ENCODE data around the gene MALSU1.
A peak's percentile ranks its signal among the peaks of the same experiment; 100 is the strongest.

MALSU1 gene

DNA sequence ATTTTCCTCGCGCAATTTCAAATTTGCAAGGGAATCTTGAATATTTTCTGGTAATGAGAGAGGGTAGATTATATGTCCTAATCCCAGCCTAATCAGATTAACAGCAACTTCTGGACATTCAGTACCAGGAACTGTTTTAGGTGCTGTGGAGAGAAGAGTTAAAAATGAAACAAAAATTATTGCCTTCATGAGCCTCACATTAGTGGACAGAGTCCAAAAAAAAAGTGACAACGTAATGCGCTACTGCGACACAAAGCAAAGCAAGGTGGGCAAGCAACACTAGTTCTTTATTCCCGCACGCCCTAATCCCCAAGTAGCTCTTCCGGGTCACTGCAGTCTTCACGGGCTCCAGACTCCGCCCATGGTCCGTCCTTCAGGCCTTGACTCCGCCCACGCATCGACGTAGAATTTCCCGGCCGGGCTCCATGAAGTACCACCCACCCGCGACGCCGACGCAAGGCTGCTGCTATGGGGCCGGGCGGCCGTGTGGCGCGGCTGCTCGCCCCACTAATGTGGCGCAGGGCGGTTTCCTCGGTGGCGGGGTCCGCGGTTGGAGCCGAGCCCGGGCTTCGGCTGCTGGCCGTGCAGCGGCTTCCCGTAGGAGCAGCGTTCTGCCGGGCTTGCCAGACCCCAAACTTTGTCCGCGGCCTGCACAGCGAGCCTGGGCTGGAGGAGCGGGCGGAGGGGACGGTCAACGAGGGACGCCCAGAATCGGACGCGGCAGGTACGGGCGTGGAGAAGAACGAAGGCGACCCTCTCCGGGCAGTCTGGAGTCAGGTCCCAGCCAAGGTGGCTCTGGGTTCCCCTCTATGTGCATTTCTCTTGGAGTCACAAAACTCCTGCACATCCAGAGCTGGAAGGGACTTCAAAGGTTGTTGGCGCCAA is at the start of gene MALSU1:
MALSU1 (plus strand) TSS at position 455 of the 885 bp plus-strand sequence; CDS start at position 469, 14 bp downstream.
- DNase-seq, result peak; percentile 95

DNA sequence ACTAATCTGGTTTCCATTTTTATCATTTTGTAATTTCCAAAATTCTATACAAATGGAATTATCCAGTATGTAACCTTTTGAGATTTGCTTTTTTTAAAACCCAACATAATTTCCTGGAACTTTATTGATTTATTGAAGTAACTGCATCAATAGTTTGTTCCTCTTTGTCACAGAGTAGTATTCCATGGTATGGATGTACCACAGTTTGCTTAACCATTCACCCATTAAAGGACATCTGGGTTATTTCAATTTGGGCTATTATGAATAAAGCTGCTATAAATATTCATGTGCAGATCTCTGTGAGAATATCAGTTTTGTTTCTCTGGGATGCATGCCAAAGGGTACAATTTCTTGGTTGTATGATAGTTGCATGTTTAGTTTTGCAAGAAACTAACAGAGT is 49.7 kb upstream of the MALSU1 start:
- no peak for DNase-seq

DNA sequence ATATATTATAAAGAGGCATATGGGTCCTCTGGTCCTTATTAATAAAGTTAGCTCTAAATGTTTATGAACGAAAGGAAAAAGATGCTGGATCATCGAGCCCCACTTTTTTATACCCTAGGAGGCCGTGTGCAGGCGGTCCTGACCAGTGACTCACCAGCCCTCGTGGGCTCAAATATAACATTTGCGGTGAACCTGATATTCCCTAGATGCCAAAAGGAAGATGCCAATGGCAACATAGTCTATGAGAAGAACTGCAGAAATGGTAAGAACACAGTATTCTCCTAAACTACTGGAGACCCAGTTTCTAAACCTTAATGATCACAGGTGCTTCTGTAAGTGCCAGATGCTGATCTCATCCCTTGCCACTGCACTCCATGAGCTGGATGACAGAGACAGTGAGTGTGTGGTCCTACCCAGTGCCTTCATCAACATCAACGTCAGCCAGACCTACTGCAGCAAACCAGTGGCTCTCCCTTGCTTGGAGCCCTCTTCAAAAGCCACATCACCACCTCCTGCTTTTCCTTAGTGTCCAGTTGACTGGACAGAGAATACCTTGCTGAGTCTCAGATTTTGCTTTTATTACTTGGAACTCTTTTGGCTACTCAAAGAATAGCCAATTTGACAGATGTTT is 45.0 kb upstream of the MALSU1 start:
- no peak for DNase-seq

- no peak for DNase-seq
These were observed 42.4 kb upstream of the MALSU1 start for GRCh38 chr7:23256731-23257130.

DNA sequence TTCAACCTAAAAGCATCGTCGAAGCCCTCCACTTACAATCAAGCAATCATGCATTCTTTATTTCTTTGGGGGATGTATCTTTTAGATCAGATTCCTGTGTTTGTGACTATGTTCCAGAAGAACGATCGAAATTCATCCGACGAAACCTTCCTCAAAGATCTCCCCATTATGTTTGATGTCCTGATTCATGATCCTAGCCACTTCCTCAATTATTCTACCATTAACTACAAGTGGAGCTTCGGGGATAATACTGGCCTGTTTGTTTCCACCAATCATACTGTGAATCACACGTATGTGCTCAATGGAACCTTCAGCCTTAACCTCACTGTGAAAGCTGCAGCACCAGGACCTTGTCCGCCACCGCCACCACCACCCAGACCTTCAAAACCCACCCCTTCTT is 38.8 kb upstream of the MALSU1 start:
- DNase-seq, result no peak

DNA sequence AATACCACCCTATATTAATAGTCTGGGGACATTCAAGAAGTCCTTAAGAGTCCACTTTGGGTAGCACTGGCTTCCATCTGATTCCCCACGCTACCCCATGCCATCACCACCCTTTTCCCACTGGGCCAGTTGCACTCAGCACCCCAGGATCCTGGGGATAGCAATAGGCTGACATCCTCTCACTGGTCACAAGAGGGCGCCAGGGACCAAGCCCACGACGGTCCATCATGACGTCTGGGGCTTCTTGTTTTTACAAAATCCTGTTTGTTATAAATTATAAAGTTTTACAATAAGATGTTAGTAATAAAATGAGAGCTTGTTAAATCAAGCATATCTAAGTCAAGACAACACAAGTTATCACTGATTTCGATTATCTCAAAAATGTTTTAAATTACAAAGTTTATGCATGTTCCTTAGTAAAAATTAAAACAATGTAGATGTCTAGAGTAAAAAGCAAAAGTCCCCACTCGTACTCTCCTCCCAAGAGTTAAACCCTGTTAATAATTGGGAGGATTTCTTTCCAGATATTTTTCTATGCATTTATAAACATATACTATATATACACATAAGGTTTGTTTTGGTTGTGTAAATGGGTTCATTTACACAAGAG is 37.2 kb upstream of the MALSU1 start:
- DNase-seq, result no peak

DNA sequence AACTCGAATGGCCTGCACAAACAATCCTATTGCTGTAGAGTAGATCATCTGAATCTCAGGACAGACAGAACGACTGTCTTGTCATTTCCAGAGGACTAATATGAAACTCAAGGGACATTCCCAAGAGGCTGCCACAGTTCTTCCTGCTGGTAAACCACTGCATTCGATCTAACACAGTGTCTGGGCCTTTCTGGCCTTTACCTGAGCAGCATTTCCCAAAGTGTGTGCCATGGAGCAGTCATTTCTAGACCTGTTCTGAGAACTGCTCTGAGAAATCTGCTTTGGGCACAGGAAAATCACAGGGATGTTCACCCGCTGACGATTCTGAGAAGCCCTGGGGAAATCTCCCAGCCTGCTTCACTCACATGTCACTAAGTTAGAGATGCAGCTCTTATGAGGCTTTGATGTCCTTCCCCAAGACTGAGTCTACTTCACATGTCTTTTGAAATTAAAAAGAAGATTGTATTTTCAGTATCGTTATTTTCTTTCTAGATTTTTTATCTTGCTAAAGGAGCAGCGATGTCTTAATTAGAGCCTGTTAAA is 34.2 kb upstream of the MALSU1 start:
- DNase-seq, result no peak

DNA sequence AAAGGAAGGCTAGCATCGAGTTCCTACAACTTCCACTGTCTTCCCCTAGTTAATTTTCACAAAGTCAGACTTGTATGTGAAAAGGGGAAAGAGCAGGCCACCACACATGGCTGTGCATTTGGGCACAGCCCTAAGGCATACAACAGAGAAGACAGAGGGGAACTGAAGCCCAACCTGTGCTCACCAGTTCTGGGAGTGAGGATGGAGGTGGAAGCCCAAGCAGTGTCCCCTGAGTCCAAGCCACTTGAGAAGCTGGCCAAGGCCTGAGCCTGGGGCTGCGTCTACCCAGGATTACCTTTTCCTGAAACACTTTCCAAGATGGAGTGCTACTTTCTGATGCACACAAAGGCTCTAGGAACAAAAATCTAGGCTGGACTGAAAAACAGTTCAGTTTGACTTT is 32.2 kb upstream of the MALSU1 start:
- no peak for DNase-seq

DNA sequence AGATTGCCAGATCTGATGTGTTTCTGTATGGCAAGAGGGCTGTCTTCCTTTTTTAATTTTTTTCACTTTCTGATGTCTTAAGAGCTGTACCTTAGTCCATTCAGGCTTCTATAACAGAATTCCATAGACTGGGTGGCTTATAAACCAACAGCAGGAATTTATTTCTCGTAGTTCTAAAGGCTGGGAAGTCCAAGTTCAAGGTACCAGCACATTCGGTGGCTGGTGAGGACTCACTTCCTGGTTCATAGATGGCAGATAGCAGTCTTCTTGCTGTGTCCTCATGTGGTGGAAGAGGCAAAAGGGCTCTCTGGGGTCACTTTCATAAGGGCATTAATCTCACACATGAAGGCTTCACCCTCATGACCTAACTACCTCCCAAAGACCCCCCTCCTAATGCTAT is 31.8 kb upstream of the MALSU1 start:
- DNase-seq, result no peak

GRCh38 chr7:23268167-23268566 is 31.0 kb upstream of the MALSU1 start:
- DNase-seq, result no peak

DNA sequence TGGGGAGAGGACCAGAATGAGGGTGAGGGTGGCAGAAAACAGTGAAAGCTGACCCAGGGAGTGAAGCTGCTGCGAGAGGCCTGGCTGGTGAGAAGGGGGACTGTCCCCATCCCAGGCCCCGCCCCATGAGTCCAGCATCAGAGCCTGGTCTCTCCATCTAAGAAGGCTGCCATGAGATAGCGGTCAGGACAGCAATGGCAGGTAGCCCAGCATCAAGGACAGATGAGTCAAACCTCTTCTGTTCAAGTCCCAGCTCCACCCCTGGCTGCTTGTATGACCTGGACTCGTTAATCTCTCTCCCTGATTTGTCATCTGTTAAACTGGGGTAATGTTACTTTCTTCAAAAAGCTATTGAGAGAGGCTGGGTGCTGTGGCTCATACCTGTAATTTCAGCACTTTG is 30.4 kb upstream of the MALSU1 start:
- DNase-seq, result no peak

- DNase-seq, result no peak
These were observed 26.9 kb upstream of the MALSU1 start for GRCh38 chr7:23272275-23272674.

DNA sequence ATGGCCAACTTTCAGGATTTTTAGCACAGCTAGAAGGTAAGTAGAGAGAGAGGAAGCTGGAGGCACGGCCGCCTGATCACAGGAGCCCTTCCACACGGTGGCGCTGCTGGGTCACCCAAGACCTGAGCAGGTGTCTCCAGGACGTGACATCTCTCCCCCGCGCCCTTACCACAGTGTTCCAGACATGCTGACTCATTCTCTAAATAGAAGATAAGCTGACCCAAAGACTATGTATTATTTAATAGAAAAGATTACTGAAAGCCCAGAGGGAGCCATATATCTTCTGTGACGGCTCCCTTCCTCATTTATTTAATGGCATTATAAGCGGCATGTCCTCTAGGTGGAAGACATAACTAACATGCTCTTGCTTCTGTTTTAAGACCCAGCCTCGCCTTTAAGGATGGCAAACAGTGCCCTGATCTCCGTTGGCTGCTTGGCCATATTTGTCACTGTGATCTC is 26.0 kb upstream of the MALSU1 start:
- peak; percentile 88 for DNase-seq

DNA sequence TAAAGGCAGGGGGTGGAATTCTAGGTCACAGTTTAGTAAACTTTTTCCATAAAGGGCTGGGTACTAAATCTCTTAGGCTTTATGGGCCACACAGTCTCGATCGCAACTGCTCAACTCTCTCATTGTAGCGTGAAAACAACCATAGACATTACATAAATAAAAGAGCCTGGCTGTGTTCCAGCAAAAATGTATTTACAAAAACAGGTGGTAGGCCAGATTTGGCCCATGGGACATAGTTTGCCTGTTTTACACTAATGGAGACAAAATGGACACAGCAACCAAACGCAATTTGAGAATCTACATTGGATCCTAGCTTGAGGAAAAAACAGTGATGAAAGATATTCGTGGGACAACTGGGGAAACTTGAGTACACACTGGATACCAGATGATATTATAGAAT is 23.2 kb upstream of the MALSU1 start:
- DNase-seq, result no peak

DNA sequence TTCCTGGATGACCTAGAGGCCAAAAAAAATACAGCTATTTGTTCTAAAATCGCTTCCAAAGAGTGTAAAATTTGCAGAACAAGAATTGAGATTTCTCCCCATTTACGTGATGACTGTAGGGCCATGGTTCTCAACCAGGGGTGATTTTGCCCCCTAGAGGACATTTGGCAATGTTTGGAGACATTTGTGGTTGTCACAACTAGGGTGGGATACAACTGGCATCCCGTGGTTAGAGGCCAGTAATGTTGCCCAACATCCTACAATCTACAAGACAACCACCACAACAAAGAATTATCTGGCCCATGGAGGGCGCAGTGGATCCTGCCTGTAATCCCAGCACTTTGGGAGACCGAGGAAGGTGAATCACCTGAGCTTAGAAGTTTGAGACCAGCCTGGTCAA is 22.8 kb upstream of the MALSU1 start:
- DNase-seq, result no peak

DNA sequence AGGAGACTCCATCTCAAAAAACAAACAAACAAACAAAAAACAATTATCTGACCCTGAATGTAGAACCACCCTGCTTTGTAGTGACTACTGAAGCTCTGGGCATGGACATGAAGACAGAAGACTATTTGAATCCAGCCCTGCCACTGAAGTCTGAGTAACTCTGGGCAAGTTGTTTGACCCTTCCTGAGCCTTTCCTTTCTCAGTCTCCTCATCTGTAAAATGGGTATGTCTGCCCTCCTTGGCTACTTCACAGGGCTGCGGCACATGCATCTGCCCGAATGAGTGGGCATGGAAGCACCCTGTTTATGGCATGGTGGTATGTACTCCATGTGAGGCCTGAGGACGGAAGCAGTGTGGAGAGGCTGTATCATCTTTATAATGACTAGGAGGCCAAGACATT is 22.2 kb upstream of the MALSU1 start:
- DNase-seq, result no peak

DNA sequence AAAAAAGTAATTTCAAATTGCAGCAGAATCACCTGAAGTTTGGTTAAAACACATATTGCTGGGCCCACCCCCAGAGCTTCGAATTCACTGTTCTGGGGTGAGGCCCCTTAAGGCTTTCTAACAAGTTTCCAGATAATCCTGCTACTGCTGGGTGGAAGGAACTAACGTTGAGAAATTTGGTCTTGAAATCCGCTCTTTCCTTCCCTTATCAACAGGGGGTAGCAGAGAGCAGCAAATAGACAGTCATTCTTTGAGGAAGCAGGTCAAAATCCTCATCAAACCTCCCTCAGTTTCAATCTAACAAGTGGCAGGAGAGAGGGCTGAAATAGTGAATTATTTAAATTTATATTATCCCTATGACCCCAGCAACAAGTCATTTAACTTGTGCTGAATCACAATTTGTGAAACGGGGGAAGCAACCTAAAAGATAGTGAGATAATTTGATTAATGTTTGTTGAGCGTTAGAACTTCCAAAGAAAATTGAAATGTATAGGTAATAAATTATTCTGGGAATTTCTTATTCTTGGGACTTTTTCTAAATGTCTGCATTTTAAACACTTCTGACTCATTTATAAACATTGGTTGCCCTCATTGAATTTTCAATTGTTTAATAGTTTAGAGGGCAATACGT is 21.7 kb upstream of the MALSU1 start:
- DNase-seq, result peak; percentile 41

- no peak for DNase-seq
These were observed 19.2 kb upstream of the MALSU1 start for GRCh38 chr7:23279819-23280525.

DNA sequence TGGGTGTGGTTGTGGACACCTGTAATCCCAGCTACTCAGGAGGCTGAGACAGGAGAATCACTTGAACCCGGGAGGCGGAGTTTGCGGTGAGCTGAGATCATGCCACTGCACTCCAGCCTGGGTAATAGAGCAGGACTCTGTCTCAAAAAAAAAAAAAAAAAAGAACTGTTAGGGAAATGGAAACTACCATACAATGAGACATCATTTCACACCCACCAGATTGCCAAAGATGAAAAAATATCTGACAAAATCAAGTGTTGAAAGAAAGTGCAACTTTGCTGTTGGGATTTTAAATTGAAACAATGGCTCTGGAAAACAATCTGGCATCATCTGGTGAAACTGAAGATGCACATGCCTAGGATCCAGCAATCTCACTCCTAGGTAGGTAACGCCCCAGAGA is 16.1 kb upstream of the MALSU1 start:
- DNase-seq, result no peak

- no peak for DNase-seq
These were observed 14.3 kb upstream of the MALSU1 start for GRCh38 chr7:23284871-23285270.

GRCh38 chr7:23285657-23286646 is 13.2 kb upstream of the MALSU1 start:
- no peak for DNase-seq
